H1 (cell line): ENCODE measurements around the gene ITPK1. TPM values are rescaled to one million over a fixed set of nuclear protein-coding genes. Genes with fewer than 3 reads are reported as not detected.

Experiments used
- JUND ChIP-seq: IDR thresholded peaks from 2 replicates; pipeline ENCODE4 v1.6.1; 2011; ENCODE audit warnings: mild to moderate bottlenecking, improper control_type of control experiment, low read length
- YY1 ChIP-seq: IDR thresholded peaks from 2 replicates; pipeline ENCODE4 v1.6.1; 2011; ENCODE audit warnings: low read depth, mild to moderate bottlenecking, low read length
- polyA plus RNA-seq, 7 experiments: library from polyadenylated mRNA; depleted of rRNA in 3 of 7; stranded (reverse) in 5 of 7; unstranded in 2 of 7; fragments of >200 nt in 5 of 7; fragments of 200-250 nt in 2 of 7; gene quantifications; 1 replicate in 5 of 7; 2 replicates in 1 of 7; 4 replicates in 1 of 7; pipeline versions ENCODE4 v1.2.1 to v1.2.3, GENCODE V29; 2011 to 2013; ENCODE audit warnings: missing spikeins in 2 of 7, mixed read lengths in 2 of 7
- total RNA-seq: library from RNA; stranded (reverse); fragmentation: NEBNext Ultra II Directional; extraction: Animal tissue kit (Norgen Biotek cat#: 25700); gene quantifications from 2 replicates; pipeline ENCODE4 v1.2.1, GENCODE V29; 2021

The ITPK1 gene
- total and polyA plus RNA-seq, 2 of the 8 experiments (the other 6 are each of a cell fraction or from before 2014, with no cell fraction given): 108 to 143 TPM

DNA sequence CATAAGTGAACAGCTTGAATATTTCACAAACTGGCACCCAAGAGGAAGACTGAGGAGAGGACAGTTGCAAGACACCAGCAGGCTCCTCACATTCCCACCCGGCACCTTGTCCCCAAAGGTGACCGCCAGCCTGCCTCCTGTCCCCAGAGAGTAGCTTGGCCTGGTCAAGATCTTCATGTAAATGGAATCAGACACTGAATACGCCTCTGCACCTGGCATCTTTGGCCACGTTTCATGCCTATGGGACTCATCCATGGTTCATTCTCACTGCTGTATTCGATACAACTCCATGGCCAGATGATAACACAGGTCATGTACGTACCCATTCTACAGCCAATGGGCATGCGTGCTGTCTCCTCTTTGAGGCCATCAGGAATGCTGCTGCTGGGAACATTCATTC, 60.8 kb downstream of the ITPK1 start (continued):
- no peak for TF ChIP-seq JUND
- no peak for TF ChIP-seq YY1
